ENCODE measurements around the gene UHRF2. TPM values are rescaled to one million over a fixed set of nuclear protein-coding genes. Genes with fewer than 3 reads are reported as not detected.

The UHRF2 gene
- total RNA-seq, 6 donors from 2014 or later, result 30.4 to 110 (median 36.1) TPM

GRCh38 chr9:6418764-6419163 lies 5.8 kb downstream of the UHRF2 start:
- Histone ChIP-seq H3K4me1 (peaks cover 22 to 33% (median 28%) of the 10 kb centered on the region in 4 donors), H3K27ac (no peak overlapping the region), H3K4me3 (no peak overlapping the region), H3K36me3 (peaks cover 0 to 16% (median 0%) of the 10 kb centered on the region in 4 donors), H3K27me3 (no peaks in the 10 kb centered on the region), H3K9me3 (no peaks in the 10 kb centered on the region)
- DNase-seq (no peak), ATAC-seq (ENCODE audit: low FRiP score in 2 of 2) (no peak)
- TF ChIP-seq CTCF (IDR thresholded peaks at IDR 0.05) (no peak), POLR2AphosphoS5 (IDR thresholded peaks at IDR 0.05) (no peak), EP300 (IDR thresholded peaks at IDR 0.05) (no peak), POLR2A (IDR thresholded peaks at IDR 0.05) (no peak)
- 63 to 79% methylated on average over 3 of the region's 3 CpGs for WGBS, 2 donors

- Histone ChIP-seq H3K4me3 (no peak overlapping the region), H3K4me1 (peaks cover 0 to 11% (median 3%) of the 10 kb centered on the region in 4 donors), H3K27ac (no peak overlapping the region), H3K9me3 (no peaks in the 10 kb centered on the region), H3K36me3 (peaks cover 0 to 13% (median 0%) of the 10 kb centered on the region in 4 donors), H3K27me3 (no peaks in the 10 kb centered on the region)
- 54 to 67% methylated on average over 1 of the region's 1 CpG for WGBS, 2 donors
- no peak for ATAC-seq (ENCODE audit: low FRiP score in 2 of 2)
- no peak for DNase-seq
- TF ChIP-seq CTCF (IDR thresholded peaks at IDR 0.05) (no peak), EP300 (IDR thresholded peaks at IDR 0.05) (no peak), POLR2A (IDR thresholded peaks at IDR 0.05) (no peak), POLR2AphosphoS5 (IDR thresholded peaks at IDR 0.05) (no peak)
These were observed 11.9 kb downstream of the UHRF2 start for GRCh38 chr9:6424940-6425339.

GRCh38 chr9:6426117-6426516 lies 13.1 kb downstream of the UHRF2 start:
- TF ChIP-seq POLR2AphosphoS5 (IDR thresholded peaks at IDR 0.05), result no peak
- no peak for TF ChIP-seq EP300 (IDR thresholded peaks at IDR 0.05)
- no peak for TF ChIP-seq POLR2A (IDR thresholded peaks at IDR 0.05)
- no peak for TF ChIP-seq CTCF (IDR thresholded peaks at IDR 0.05)
- Histone ChIP-seq H3K4me1 (peaks cover 5 to 16% (median 9%) of the 10 kb centered on the region in 4 donors), H3K27me3 (no peaks in the 10 kb centered on the region), H3K27ac (no peak overlapping the region), H3K36me3 (peaks cover 0 to 10% (median 0%) of the 10 kb centered on the region in 4 donors), H3K4me3 (no peak overlapping the region), H3K9me3 (no peaks in the 10 kb centered on the region)
- ATAC-seq (ENCODE audit: low FRiP score in 2 of 2), result no peak
- no peak for DNase-seq
- WGBS, 2 donors, result 61 to 72% methylated on average over 2 of the region's 2 CpGs

GRCh38 chr9:6428940-6429889 lies 16.2 kb downstream of the UHRF2 start:
- H3K27me3 ChIP-seq, result no peaks in the 10 kb centered on the region
- DNase-seq, result no peak
- peak overlapping the region in 3 of 4 donors; percentile 2 to 44 (median 28) for H3K27ac ChIP-seq
- peaks cover 8 to 16% (median 12%) of the 10 kb centered on the region in 4 donors for H3K4me1 ChIP-seq
- ATAC-seq (ENCODE audit: low FRiP score in 2 of 2), result no peak
- H3K4me3 ChIP-seq, result no peak overlapping the region
- WGBS, 2 donors, result 76 to 87% methylated on average over 11 of the region's 11 CpGs
- TF ChIP-seq POLR2AphosphoS5 (IDR thresholded peaks at IDR 0.05) (no peak), CTCF (IDR thresholded peaks at IDR 0.05) (no peak), POLR2A (IDR thresholded peaks at IDR 0.05) (no peak), EP300 (IDR thresholded peaks at IDR 0.05) (no peak)
- H3K9me3 ChIP-seq, result no peaks in the 10 kb centered on the region
- peaks cover 0 to 4% (median 0%) of the 10 kb centered on the region in 4 donors for H3K36me3 ChIP-seq

All from upper lobe of left lung (tissue), 6 donors.